ENCODE measurements around the gene DCAF16.

DNA sequence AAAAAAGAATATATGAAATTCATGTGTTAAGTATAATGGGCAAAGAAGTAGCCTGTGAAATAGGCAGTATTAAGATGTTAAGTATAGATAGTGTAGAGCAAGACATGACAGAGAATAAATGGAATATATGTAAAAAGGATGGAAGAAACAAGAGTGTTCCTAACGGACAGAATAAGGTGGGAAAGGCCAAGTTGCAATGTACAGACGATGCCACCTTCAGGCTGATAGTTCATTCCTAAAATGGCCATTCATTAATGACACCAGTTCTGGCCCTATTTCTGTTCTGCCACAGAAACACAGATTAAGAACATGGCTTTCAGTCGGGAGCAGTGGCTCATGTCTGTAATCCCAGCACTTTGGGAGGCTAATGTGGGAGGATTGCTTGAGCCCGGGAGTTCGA lies 24.7 kb downstream of the DCAF16 start:
- TF ChIP-seq, protein P1, sequence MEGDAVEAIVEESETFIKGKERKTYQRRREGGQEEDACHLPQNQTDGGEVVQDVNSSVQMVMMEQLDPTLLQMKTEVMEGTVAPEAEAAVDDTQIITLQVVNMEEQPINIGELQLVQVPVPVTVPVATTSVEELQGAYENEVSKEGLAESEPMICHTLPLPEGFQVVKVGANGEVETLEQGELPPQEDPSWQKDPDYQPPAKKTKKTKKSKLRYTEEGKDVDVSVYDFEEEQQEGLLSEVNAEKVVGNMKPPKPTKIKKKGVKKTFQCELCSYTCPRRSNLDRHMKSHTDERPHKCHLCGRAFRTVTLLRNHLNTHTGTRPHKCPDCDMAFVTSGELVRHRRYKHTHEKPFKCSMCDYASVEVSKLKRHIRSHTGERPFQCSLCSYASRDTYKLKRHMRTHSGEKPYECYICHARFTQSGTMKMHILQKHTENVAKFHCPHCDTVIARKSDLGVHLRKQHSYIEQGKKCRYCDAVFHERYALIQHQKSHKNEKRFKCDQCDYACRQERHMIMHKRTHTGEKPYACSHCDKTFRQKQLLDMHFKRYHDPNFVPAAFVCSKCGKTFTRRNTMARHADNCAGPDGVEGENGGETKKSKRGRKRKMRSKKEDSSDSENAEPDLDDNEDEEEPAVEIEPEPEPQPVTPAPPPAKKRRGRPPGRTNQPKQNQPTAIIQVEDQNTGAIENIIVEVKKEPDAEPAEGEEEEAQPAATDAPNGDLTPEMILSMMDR (IDR thresholded peaks at IDR 0.05 in 2 of 3, conservative IDR thresholded peaks at IDR 0.05 in 1 of 3; ENCODE audit: control insufficient read depth in 2 of 3, extremely low read depth in 1 of 3, insufficient read depth in 1 of 3, low read depth in 3 of 3, low read length in 3 of 3) = peak in 1 of 3 experiments; percentile 11; a peak in 1 of 6 replicates
- TF ChIP-seq BCLAF1 (IDR thresholded peaks at IDR 0.05) (no peak), POLR2AphosphoS2 (IDR thresholded peaks at IDR 0.05; ENCODE audit: low read depth, low read length) (no peak), FOXK2 (IDR thresholded peaks at IDR 0.05) (no peak)

All from GM12878 (cell line).